Measurements from ENCODE around the gene SAMD4B. TPM values are rescaled to one million over a fixed set of nuclear protein-coding genes. Genes with fewer than 3 reads are reported as not detected.

Gene SAMD4B
- total and polyA plus RNA-seq, 2 experiments from 2014 or later, result 104 to 172 TPM

- H3K36me3 ChIP-seq (ENCODE audit: insufficient read depth), result peaks cover 31% of the 10 kb centered on the region
- Mint-ChIP-seq H3K4me3 (no peak overlapping the region), H3K4me1 (no peaks in the 10 kb centered on the region), H3K36me3 (ENCODE audit: low read depth) (peaks cover 61% of the 10 kb centered on the region), H3K9me3 (no peaks in the 10 kb centered on the region), H3K27me3 (ENCODE audit: insufficient read depth, low read depth, poor library complexity) (no peaks in the 10 kb centered on the region), H3K27ac (no peak overlapping the region)
- H3K9me2 ChIP-seq (ENCODE audit: insufficient read depth), result no peaks in the 10 kb centered on the region
- H2AFZ ChIP-seq, result no peak overlapping the region
- H3K27ac ChIP-seq (ENCODE audit: low read depth), result no peak overlapping the region
- H3K4me2 ChIP-seq, result no peak overlapping the region
- no peaks in the 10 kb centered on the region for H3K4me1 ChIP-seq (ENCODE audit: insufficient read depth)
- H3F3A ChIP-seq (replicated peaks; ENCODE audit: low read depth), result peaks cover 5% of the 10 kb centered on the region; the same call in 1 of the 2 replicates
- DNase-seq (ENCODE audit: low spot score), result no peak
- H3K27me3 ChIP-seq (ENCODE audit: insufficient read depth), result no peaks in the 10 kb centered on the region
- TF ChIP-seq CREB1 (CRISPR knock-in tag; IDR thresholded peaks at IDR 0.05; ENCODE audit: low read depth), result no peak
- TF ChIP-seq NANOG (IDR thresholded peaks at IDR 0.05; ENCODE audit: borderline replicate concordance), result no peak
- no peak for TF ChIP-seq EZH2 (IDR thresholded peaks at IDR 0.05; ENCODE audit: low read depth, unreplicated experiment)
- TF ChIP-seq ZNF331 (CRISPR knock-in tag; IDR thresholded peaks at IDR 0.05; ENCODE audit: low read depth), result no peak
- no peak for TF ChIP-seq CTCF (conservative IDR thresholded peaks at IDR 0.05; ENCODE audit: low read depth in 2 of 2)
- TF ChIP-seq, protein P1, sequence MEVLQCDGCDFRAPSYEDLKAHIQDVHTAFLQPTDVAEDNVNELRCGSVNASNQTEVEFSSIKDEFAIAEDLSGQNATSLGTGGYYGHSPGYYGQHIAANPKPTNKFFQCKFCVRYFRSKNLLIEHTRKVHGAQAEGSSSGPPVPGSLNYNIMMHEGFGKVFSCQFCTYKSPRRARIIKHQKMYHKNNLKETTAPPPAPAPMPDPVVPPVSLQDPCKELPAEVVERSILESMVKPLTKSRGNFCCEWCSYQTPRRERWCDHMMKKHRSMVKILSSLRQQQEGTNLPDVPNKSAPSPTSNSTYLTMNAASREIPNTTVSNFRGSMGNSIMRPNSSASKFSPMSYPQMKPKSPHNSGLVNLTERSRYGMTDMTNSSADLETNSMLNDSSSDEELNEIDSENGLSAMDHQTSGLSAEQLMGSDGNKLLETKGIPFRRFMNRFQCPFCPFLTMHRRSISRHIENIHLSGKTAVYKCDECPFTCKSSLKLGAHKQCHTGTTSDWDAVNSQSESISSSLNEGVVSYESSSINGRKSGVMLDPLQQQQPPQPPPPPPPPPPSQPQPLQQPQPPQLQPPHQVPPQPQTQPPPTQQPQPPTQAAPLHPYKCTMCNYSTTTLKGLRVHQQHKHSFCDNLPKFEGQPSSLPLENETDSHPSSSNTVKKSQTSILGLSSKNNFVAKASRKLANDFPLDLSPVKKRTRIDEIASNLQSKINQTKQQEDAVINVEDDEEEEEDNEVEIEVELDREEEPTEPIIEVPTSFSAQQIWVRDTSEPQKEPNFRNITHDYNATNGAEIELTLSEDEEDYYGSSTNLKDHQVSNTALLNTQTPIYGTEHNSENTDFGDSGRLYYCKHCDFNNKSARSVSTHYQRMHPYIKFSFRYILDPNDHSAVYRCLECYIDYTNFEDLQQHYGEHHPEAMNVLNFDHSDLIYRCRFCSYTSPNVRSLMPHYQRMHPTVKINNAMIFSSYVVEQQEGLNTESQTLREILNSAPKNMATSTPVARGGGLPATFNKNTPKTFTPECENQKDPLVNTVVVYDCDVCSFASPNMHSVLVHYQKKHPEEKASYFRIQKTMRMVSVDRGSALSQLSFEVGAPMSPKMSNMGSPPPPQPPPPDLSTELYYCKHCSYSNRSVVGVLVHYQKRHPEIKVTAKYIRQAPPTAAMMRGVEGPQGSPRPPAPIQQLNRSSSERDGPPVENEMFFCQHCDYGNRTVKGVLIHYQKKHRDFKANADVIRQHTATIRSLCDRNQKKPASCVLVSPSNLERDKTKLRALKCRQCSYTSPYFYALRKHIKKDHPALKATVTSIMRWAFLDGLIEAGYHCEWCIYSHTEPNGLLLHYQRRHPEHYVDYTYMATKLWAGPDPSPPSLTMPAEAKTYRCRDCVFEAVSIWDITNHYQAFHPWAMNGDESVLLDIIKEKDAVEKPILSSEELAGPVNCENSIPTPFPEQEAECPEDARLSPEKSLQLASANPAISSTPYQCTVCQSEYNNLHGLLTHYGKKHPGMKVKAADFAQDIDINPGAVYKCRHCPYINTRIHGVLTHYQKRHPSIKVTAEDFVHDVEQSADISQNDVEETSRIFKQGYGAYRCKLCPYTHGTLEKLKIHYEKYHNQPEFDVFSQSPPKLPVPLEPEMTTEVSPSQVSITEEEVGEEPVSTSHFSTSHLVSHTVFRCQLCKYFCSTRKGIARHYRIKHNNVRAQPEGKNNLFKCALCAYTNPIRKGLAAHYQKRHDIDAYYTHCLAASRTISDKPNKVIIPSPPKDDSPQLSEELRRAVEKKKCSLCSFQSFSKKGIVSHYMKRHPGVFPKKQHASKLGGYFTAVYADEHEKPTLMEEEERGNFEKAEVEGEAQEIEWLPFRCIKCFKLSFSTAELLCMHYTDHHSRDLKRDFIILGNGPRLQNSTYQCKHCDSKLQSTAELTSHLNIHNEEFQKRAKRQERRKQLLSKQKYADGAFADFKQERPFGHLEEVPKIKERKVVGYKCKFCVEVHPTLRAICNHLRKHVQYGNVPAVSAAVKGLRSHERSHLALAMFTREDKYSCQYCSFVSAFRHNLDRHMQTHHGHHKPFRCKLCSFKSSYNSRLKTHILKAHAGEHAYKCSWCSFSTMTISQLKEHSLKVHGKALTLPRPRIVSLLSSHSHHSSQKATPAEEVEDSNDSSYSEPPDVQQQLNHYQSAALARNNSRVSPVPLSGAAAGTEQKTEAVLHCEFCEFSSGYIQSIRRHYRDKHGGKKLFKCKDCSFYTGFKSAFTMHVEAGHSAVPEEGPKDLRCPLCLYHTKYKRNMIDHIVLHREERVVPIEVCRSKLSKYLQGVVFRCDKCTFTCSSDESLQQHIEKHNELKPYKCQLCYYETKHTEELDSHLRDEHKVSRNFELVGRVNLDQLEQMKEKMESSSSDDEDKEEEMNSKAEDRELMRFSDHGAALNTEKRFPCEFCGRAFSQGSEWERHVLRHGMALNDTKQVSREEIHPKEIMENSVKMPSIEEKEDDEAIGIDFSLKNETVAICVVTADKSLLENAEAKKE (CRISPR knock-in tag; IDR thresholded peaks at IDR 0.05), result no peak
- H3K79me2 ChIP-seq (replicated peaks; ENCODE audit: insufficient read depth), result no peaks in the 10 kb centered on the region; the same call in 1 of the 2 replicates
- ATAC-seq, result no peak
- H4K20me1 ChIP-seq (replicated peaks; ENCODE audit: insufficient read depth), result peaks cover 33% of the 10 kb centered on the region
- no peak overlapping the region for H3K4me3 ChIP-seq
These were observed 10.4 kb downstream of the SAMD4B start for GRCh38 chr19:39352381-39353255.

Data from GM23338 (cell line).